HCT116 (cell line): Measurements from ENCODE around the gene BBS12. TPM values are rescaled to one million over a fixed set of nuclear protein-coding genes. Genes with fewer than 3 reads are reported as not detected.

Experiments used
- ATAC-seq: fragments of 200-7000 bp; cut with Tn5 transposase; 2 replicates; pipeline ENCODE4 v1.9.1; 2020; ENCODE audit warnings: mild to moderate bottlenecking, moderate library complexity
- BruUV-seq: library from RNA; stranded (reverse); fragments of 400-500 nt; replicated peaks from 2 replicates; lab custom pipeline; 2021; lab: Mats Ljungman, UMichigan
- CTCF ChIA-PET: fragments of 300-600 bp; sonication (Branson Sonifier 250); formaldehyde crosslinking; loops from one replicate; lab custom pipeline; 2021; ENCODE audit warnings: antibody characterized with exemption; lab: Charles Lee
- POLR2A ChIA-PET: fragments of 300-600, 350-600 bp; sonication (Branson Sonifier 250); formaldehyde crosslinking; loops from one replicate; lab custom pipeline; 2021; ENCODE audit warnings: antibody characterized with exemption; lab: Charles Lee
- RAD21 ChIA-PET, 2 experiments: fragments of 300-600 bp; sonication (Branson Sonifier 250); formaldehyde crosslinking; loops; one replicate each; lab custom pipeline; 2023; ENCODE audit warnings: low total read pairs in 2 of 2; ENCODE audit not compliant: uncharacterized antibody in 2 of 2, unreplicated experiment in 2 of 2, low non-redundant PET in 1 of 2; lab: Charles Lee
- DNase-seq: peaks from one replicate; pipeline ENCODE4 v3.0.0-alpha.2; 2010; ENCODE audit warnings: low read depth, low spot score
- H2AFZ ChIP-seq: fragments of 200-600 bp; shearing (Covaris generic), sonication (generic); 2 replicates; pipeline ENCODE4 v1.6.1; 2017; ENCODE audit warnings: low read depth, mixed run types, mixed read lengths, antibody characterized with exemption, low read length; ENCODE audit not compliant: poor library complexity, severe bottlenecking
- H3K27ac ChIP-seq: 2 replicates; pipeline ENCODE4 v1.5.1; 2012; ENCODE audit warnings: low read depth, low read length
- H3K27me3 ChIP-seq: fragments of 200-600 bp; sonication (generic); 2 replicates; pipeline ENCODE4 v1.6.1; 2016; ENCODE audit warnings: mixed run types, low read length, mixed read lengths; ENCODE audit not compliant: insufficient read depth
- H3K36me3 ChIP-seq, 2 experiments: fragments of 200-500 bp in 1 of 2; fragments of 200-600 bp in 1 of 2; sonication (Bioruptor generic) in 1 of 2; sonication (generic) in 1 of 2; 2 replicates each; pipeline versions ENCODE4 v1.5.1 to v1.6.1; 2014 to 2016; ENCODE audit warnings: low read length in 2 of 2, inconsistent platforms in 1 of 2, mixed read lengths in 1 of 2, mixed run types in 1 of 2; ENCODE audit not compliant: insufficient read depth in 2 of 2, control insufficient read depth in 1 of 2
- H3K4me1 ChIP-seq, 2 experiments: fragments of 200-600 bp in 1 of 2; sonication (generic) in 1 of 2; 2 replicates each; pipeline versions ENCODE4 v1.5.1 to v1.6.1; 2012 to 2017; ENCODE audit warnings: low read length in 2 of 2, inconsistent platforms in 1 of 2, mild to moderate bottlenecking in 1 of 2, mixed read lengths in 1 of 2, mixed run types in 1 of 2, moderate library complexity in 1 of 2; ENCODE audit not compliant: insufficient read depth in 2 of 2, control insufficient read depth in 1 of 2
- H3K4me2 ChIP-seq: fragments of 200-600 bp; sonication (generic); 2 replicates; pipeline ENCODE4 v1.6.1; 2017; ENCODE audit warnings: mixed run types, low read length, mixed read lengths
- H3K4me3 ChIP-seq, 2 experiments: fragments of 200-600 bp in 1 of 2; sonication (generic) in 1 of 2; replicated peaks in 1 of 2; 2 replicates each; pipeline ENCODE4 v1.5.1; 2011 to 2016; ENCODE audit warnings: low read length in 2 of 2, control low read depth in 1 of 2, low read depth in 1 of 2, mild to moderate bottlenecking in 1 of 2, mixed read lengths in 1 of 2, mixed run types in 1 of 2
- H3K79me2 ChIP-seq: fragments of 200-600 bp; sonication (generic); 2 replicates; pipeline ENCODE4 v1.6.1; 2017; ENCODE audit warnings: mild to moderate bottlenecking, mixed run types, low read length, moderate library complexity, mixed read lengths; ENCODE audit not compliant: insufficient read depth
- H3K9ac ChIP-seq: fragments of 200-600 bp; sonication (generic); 2 replicates; pipeline ENCODE4 v1.6.1; 2016; ENCODE audit warnings: low read length, mixed read lengths
- H3K9me2 ChIP-seq: fragments of 200-600 bp; sonication (generic), shearing (Covaris generic); 2 replicates; pipeline ENCODE4 v1.6.1; 2017; ENCODE audit warnings: mixed run types, mild to moderate bottlenecking, moderate library complexity; ENCODE audit not compliant: insufficient read depth
- H3K9me3 ChIP-seq, 2 experiments: fragments of 200-500 bp in 1 of 2; fragments of 200-600 bp in 1 of 2; sonication (Bioruptor generic) in 1 of 2; sonication (generic) in 1 of 2; 2 replicates each; pipeline ENCODE4 v1.6.1; 2014 to 2017; ENCODE audit warnings: low read length in 2 of 2, mixed read lengths in 2 of 2, inconsistent platforms in 1 of 2, low read depth in 1 of 2, mild to moderate bottlenecking in 1 of 2, mixed run types in 1 of 2, moderate library complexity in 1 of 2; ENCODE audit not compliant: control insufficient read depth in 1 of 2, insufficient read depth in 1 of 2
- H4K20me1 ChIP-seq: fragments of 200-600 bp; sonication (generic), shearing (Covaris generic); 2 replicates; pipeline ENCODE4 v1.6.1; 2017; ENCODE audit warnings: mixed run types, mild to moderate bottlenecking, moderate library complexity; ENCODE audit not compliant: insufficient read depth
- ATF3 ChIP-seq: IDR thresholded peaks from 2 replicates; pipeline ENCODE4 v1.6.1; 2012
- CBX3 ChIP-seq: IDR thresholded peaks from 2 replicates; pipeline ENCODE4 v1.6.1; 2012; ENCODE audit warnings: low read depth
- CTCF ChIP-seq, 3 experiments: fragments of 200-600 bp in 1 of 3; sonication (generic) in 1 of 3; IDR thresholded peaks in 2 of 3; conservative IDR thresholded peaks in 1 of 3; 2 replicates each; pipeline ENCODE4 v1.5.1; 2012 to 2017; ENCODE audit warnings: low read depth in 2 of 3, low read length in 2 of 3, antibody characterized with exemption in 1 of 3, borderline replicate concordance in 1 of 3, control low read depth in 1 of 3, mild to moderate bottlenecking in 1 of 3, mixed read lengths in 1 of 3, mixed run types in 1 of 3, moderate library complexity in 1 of 3; ENCODE audit not compliant: insufficient read depth in 1 of 3
- EGR1 ChIP-seq: IDR thresholded peaks from 2 replicates; pipeline ENCODE4 v1.6.1; 2012; ENCODE audit warnings: low read depth
- ELF1 ChIP-seq: IDR thresholded peaks from 2 replicates; pipeline ENCODE4 v1.6.1; 2012; ENCODE audit warnings: low read depth, borderline replicate concordance
- EZH2 ChIP-seq: fragments of 200-600 bp; sonication (generic); IDR thresholded peaks from 2 replicates; pipeline ENCODE4 v1.6.1; 2017; ENCODE audit warnings: antibody characterized with exemption, mixed run types
- EZH2phosphoT487 ChIP-seq: fragments of 200-600 bp; IDR thresholded peaks from 2 replicates; pipeline ENCODE4 v1.6.1; 2018; ENCODE audit warnings: antibody characterized with exemption, borderline replicate concordance
- FOSL1 ChIP-seq: IDR thresholded peaks from 2 replicates; pipeline ENCODE4 v1.6.1; 2012; ENCODE audit warnings: low read depth
- JUND ChIP-seq: IDR thresholded peaks from 2 replicates; pipeline ENCODE4 v1.6.1; 2012
- POLR2A ChIP-seq: IDR thresholded peaks from 2 replicates; pipeline ENCODE4 v1.7.0; 2011; ENCODE audit warnings: borderline replicate concordance; ENCODE audit not compliant: insufficient read depth, insufficient read length; ENCODE audit errors: extremely low read depth
- RAD21 ChIP-seq: IDR thresholded peaks from 2 replicates; pipeline ENCODE4 v1.6.1; 2012; ENCODE audit warnings: low read depth, mild to moderate bottlenecking
- SIN3A ChIP-seq: IDR thresholded peaks from 2 replicates; pipeline ENCODE4 v1.6.1; 2012; ENCODE audit warnings: low read depth
- SP1 ChIP-seq: IDR thresholded peaks from 2 replicates; pipeline ENCODE4 v1.6.1; 2012; ENCODE audit warnings: low read depth
- SRF ChIP-seq: IDR thresholded peaks from 2 replicates; pipeline ENCODE4 v1.6.1; 2012; ENCODE audit warnings: low read depth
- TCF7L2 ChIP-seq: IDR thresholded peaks from 2 replicates; pipeline ENCODE4 v1.7.0; 2011; ENCODE audit warnings: borderline replicate concordance, inconsistent platforms; ENCODE audit not compliant: insufficient read depth, insufficient read length; ENCODE audit errors: extremely low read depth
- YY1 ChIP-seq: IDR thresholded peaks from 2 replicates; pipeline ENCODE4 v1.6.1; 2011; ENCODE audit warnings: low read length, low read depth, moderate library complexity, mild to moderate bottlenecking; ENCODE audit not compliant: insufficient replicate concordance; ENCODE audit errors: extremely low read depth
- ZFX ChIP-seq: fragments of 450-650 bp; IDR thresholded peaks from 2 replicates; pipeline ENCODE4 v1.6.1; 2017
- ZNF274 ChIP-seq: fragments of 200-500 bp; sonication (Bioruptor generic); IDR thresholded peaks from 2 replicates; pipeline ENCODE4 v1.6.1; 2014; ENCODE audit warnings: mild to moderate bottlenecking, low read depth, low read length, inconsistent platforms
- intact Hi-C: fragments of 100-400 bp; cut with micrococcal nuclease; formaldehyde crosslinking; loops from 2 replicates; pipeline ENCODE4 v1.10.0; 2022
- total RNA-seq: library from RNA; stranded (reverse); gene quantifications from one replicate; pipeline ENCODE4 v1.2.1, GENCODE V29; 2021; ENCODE audit not compliant: unreplicated experiment
- TF ChIP-seq, protein P1 (sequence below): IDR thresholded peaks from 2 replicates; pipeline ENCODE4 v1.6.1; 2012; ENCODE audit warnings: low read depth
- TF ChIP-seq, protein P2 (sequence below): IDR thresholded peaks from 2 replicates; pipeline ENCODE4 v1.6.1; 2011; ENCODE audit warnings: mild to moderate bottlenecking, low read length, moderate library complexity; ENCODE audit not compliant: insufficient replicate concordance; ENCODE audit errors: extremely low read depth

Gene BBS12
- total RNA-seq, 1 experiment from 2014 or later = 2.1 TPM

- peak overlapping the region; percentile 90 for H3K4me2 ChIP-seq
- ChIA-PET RAD21 (interaction anchor here in 1 of 2 experiments (0.9 to 1.5 kb wide), 2 partner anchors 14 to 183 kb away, joined by 3 to 5 read pairs; no protein-coding TSS in a partner anchor), CTCF (interaction anchor here (1.1 to 3.2 kb wide), 8 partner anchors 8 to 199 kb away, joined by 3 to 24 read pairs (median 5); no protein-coding TSS in a partner anchor), POLR2A (interaction anchor here (1.3 kb wide), 1 partner anchor 191 kb away, joined by 5 read pairs; the partner anchor contains the start of gene NUDT6)
- no peaks in the 10 kb centered on the region for H3K36me3 ChIP-seq
- peak overlapping the region; percentile 30 to 78 for H3K4me3 ChIP-seq
- H3K9me3 ChIP-seq = no peaks in the 10 kb centered on the region
- TSS peak; percentile 91 for BruUV-seq
- intact Hi-C loops = no loop called here
- peak overlapping the region; percentile 48 for H3K9ac ChIP-seq
- peaks cover 4 to 13% of the 10 kb centered on the region in 2 experiments; a peak in 2 of 4 replicates for H3K4me1 ChIP-seq
- TF ChIP-seq, protein P1, sequence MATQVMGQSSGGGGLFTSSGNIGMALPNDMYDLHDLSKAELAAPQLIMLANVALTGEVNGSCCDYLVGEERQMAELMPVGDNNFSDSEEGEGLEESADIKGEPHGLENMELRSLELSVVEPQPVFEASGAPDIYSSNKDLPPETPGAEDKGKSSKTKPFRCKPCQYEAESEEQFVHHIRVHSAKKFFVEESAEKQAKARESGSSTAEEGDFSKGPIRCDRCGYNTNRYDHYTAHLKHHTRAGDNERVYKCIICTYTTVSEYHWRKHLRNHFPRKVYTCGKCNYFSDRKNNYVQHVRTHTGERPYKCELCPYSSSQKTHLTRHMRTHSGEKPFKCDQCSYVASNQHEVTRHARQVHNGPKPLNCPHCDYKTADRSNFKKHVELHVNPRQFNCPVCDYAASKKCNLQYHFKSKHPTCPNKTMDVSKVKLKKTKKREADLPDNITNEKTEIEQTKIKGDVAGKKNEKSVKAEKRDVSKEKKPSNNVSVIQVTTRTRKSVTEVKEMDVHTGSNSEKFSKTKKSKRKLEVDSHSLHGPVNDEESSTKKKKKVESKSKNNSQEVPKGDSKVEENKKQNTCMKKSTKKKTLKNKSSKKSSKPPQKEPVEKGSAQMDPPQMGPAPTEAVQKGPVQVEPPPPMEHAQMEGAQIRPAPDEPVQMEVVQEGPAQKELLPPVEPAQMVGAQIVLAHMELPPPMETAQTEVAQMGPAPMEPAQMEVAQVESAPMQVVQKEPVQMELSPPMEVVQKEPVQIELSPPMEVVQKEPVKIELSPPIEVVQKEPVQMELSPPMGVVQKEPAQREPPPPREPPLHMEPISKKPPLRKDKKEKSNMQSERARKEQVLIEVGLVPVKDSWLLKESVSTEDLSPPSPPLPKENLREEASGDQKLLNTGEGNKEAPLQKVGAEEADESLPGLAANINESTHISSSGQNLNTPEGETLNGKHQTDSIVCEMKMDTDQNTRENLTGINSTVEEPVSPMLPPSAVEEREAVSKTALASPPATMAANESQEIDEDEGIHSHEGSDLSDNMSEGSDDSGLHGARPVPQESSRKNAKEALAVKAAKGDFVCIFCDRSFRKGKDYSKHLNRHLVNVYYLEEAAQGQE = no peak
- no peak for TF ChIP-seq EZH2phosphoT487
- no peak for TF ChIP-seq ATF3
- TF ChIP-seq RAD21 = no peak
- TF ChIP-seq ZNF274 = no peak
- TF ChIP-seq CBX3 = no peak
- no peak for TF ChIP-seq ELF1
- TF ChIP-seq ZFX = no peak
- TF ChIP-seq SP1 = no peak
- no peak for TF ChIP-seq JUND
- TF ChIP-seq EGR1 = no peak
- no peak for TF ChIP-seq SIN3A
- TF ChIP-seq, protein P2, sequence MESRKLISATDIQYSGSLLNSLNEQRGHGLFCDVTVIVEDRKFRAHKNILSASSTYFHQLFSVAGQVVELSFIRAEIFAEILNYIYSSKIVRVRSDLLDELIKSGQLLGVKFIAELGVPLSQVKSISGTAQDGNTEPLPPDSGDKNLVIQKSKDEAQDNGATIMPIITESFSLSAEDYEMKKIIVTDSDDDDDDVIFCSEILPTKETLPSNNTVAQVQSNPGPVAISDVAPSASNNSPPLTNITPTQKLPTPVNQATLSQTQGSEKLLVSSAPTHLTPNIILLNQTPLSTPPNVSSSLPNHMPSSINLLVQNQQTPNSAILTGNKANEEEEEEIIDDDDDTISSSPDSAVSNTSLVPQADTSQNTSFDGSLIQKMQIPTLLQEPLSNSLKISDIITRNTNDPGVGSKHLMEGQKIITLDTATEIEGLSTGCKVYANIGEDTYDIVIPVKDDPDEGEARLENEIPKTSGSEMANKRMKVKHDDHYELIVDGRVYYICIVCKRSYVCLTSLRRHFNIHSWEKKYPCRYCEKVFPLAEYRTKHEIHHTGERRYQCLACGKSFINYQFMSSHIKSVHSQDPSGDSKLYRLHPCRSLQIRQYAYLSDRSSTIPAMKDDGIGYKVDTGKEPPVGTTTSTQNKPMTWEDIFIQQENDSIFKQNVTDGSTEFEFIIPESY = no peak
- TF ChIP-seq CTCF (IDR thresholded peaks at IDR 0.05 in 2 of 3, conservative IDR thresholded peaks at IDR 0.05 in 1 of 3; ENCODE audit: borderline replicate concordance in 1 of 3, insufficient read depth in 1 of 3, low read depth in 2 of 3, low read length in 2 of 3) = no peak
- TF ChIP-seq EZH2 = no peak
- no peak for TF ChIP-seq YY1
- TF ChIP-seq POLR2A = no peak
- TF ChIP-seq SRF = no peak
- TF ChIP-seq TCF7L2 = no peak
- TF ChIP-seq FOSL1 = no peak
- no peaks in the 10 kb centered on the region for H3K9me2 ChIP-seq
- no peak for DNase-seq
- H4K20me1 ChIP-seq = no peaks in the 10 kb centered on the region
- H2AFZ ChIP-seq = peak overlapping the region; percentile 72
- no peaks in the 10 kb centered on the region for H3K27me3 ChIP-seq
- no peak overlapping the region for H3K27ac ChIP-seq
- no peak for ATAC-seq
- H3K79me2 ChIP-seq = no peaks in the 10 kb centered on the region
These were observed 828 bp upstream of the BBS12 start for GRCh38 chr4:122731676-122732075.
